Midbrain (tissue), 1 donor: Measurements from ENCODE around the gene RPL14.
A peak's percentile ranks its signal among the peaks of the same experiment; 100 is the strongest.
"Not testable (repeated sequence)": the region's sequence is repeated elsewhere in the genome, so short reads cannot be mapped to it uniquely, and the experiment has no call there.

Experiments used
- DNase-seq: peaks from one replicate; lab custom pipeline; 2025; lab: John Stamatoyannopoulos, UW

RPL14 gene

DNA sequence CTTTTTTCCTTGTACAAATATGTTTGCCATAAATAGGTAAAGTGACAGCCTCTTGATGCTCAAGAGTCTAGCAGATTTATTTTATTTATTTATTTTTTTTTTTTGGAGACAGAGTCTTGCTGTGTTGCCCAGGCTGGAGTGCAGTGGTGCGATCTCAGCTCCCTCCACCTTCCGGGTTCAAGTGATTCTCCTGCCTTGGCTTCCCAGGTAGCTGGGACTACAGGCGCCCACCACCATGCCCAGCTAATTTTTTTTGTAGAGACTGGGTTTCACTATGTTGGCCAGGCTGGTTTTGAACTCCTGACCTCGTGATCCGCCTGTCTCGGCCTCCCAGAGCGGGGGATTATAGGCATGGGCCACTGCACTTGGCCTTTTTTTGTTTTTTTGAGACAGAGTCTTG, 5.7 kb downstream of the RPL14 start:
- not testable (repeated sequence) for DNase-seq

- DNase-seq, result no peak
These were observed 6.4 kb downstream of the RPL14 start for GRCh38 chr3:40463579-40463978.

DNA sequence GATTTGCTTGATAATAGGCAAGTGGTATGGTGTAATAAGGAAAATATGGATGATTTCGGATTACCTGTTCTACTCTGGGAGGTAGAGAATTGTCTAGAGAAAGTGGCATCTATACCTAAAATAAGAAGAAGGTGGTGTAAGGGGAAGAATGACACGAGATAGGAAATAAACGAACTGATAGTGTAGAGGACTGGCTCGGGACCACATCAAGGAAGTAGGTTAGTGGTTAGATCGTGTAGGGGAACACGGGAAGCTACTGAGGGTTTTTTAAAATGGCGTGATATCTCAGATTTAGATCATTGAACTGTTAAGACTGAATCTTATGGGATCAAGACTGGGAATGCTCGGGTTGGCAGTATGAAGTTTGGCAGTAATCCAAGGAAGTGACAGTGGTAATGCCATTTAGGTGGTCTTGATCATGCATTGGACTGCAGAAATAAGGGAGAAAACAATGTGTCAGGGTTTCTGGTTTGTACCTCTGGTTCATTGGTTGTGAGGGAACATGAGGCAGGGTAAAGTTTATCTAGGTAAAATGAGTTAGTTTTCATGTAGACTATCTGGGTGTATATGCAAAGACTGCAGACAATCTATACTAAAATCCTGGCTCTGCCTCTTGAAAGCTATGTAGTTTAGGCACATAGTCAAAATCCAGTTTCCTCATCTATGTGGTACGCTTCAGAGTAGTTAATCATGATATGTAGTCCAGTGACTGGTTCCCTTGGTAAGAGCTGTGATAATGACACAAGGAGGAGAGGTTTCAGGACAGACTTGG, 7.4 kb downstream of the RPL14 start:
- DNase-seq, result no peak

GRCh38 chr3:40465111-40465407, 7.9 kb downstream of the RPL14 start:
- DNase-seq, result no peak

DNA sequence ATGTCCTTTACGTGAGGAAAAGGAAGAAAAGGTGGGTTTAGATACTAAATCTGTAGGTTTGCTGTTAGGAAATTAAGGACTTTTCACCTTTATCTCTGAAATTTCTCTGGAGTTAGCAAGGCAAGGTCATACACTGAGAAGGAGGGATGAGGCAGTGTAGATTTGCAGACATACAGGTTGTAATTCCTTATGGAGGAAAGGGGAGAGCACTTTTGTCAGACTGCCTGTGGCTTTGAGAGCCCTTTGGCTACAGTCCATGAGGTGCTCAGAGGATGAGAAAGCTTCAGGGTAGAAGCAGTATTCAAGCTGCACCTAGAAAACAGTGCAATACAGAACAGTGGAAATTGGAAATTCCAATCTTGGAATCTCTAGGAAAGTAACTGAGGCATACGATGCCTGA, 8.3 kb downstream of the RPL14 start:
- DNase-seq, result no peak

GRCh38 chr3:40468018-40468417, 10.9 kb downstream of the RPL14 start:
- no peak for DNase-seq

- DNase-seq, result no peak
These were observed 13.6 kb downstream of the RPL14 start for GRCh38 chr3:40470701-40471100.

- DNase-seq, result peak; percentile 63
These were observed 19.6 kb downstream of the RPL14 start, which contains the start of gene ZNF619 for GRCh38 chr3:40476478-40477470. Gene ZNF619, plus strand, starts transcription at chr3:40477122. Its CDS starts 858 bp downstream, at chr3:40477980.

DNA sequence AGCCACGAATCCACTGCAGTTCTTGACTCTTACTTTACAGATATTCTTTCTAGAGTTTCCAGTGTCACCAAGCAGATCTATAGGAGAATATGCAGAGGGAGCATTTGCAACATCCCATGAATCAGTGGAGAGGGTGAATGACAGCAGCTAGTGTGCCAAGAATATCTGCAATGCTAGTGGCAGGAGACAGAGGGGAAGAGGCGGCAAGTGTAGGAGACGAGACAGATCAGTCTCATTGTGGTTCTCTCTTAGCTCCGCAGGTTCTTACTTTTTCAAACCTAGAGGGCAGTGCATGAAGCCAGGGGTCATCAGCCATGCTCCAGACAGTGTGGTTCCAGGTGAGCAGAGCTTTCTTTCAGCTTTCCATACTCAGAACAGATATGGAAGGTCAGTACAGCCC, 20.5 kb downstream of the RPL14 start:
- no peak for DNase-seq

GRCh38 chr3:40487172-40487571, 30.0 kb downstream of the RPL14 start:
- DNase-seq, result no peak

GRCh38 chr3:40490916-40491315, 33.8 kb downstream of the RPL14 start:
- no peak for DNase-seq

DNA sequence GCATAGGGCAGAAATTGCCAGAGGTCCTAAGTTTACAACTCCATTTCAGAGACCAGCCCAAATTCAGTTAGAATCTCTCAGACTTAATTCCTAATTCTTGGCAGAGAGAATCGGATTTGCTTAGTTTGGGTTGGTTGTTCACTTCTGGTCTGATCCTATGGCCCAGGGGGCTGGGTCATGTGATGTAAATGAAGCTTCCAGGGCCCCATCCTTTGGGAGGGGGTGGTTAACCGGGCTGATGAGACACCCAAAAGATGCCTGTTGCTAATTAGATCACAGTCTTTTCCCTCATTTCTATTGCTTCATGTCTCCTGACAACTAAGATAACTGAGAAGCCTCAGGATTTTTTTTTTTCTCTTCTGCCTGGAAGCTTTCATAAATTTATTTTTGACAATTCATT, 37.6 kb downstream of the RPL14 start:
- no peak for DNase-seq

GRCh38 chr3:40497288-40497687, 40.1 kb downstream of the RPL14 start:
- no peak for DNase-seq

DNA sequence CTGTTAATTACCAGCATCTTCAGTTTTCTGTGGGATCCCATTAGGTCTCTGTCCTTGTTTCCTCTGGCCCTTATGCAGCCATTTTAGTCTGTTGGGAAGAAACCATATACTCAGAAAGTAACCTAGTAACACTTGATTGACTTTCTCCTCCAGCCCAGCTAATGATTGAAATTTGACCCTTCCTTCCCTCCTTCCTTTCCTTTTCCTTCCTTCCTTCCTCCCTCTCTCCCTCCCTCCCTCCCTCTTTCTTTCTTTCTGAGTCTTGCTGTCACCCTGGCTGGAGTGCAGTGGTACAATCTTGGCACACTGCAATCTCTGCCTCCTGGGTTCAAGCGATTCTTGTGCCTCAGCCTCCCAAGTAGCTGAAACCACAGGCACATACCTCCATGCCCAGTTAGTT, 42.8 kb downstream of the RPL14 start:
- DNase-seq, result no peak

GRCh38 chr3:40502034-40502433, 44.9 kb downstream of the RPL14 start:
- DNase-seq, result no peak

GRCh38 chr3:40504636-40505430, 47.7 kb downstream of the RPL14 start:
- DNase-seq, result no peak

DNA sequence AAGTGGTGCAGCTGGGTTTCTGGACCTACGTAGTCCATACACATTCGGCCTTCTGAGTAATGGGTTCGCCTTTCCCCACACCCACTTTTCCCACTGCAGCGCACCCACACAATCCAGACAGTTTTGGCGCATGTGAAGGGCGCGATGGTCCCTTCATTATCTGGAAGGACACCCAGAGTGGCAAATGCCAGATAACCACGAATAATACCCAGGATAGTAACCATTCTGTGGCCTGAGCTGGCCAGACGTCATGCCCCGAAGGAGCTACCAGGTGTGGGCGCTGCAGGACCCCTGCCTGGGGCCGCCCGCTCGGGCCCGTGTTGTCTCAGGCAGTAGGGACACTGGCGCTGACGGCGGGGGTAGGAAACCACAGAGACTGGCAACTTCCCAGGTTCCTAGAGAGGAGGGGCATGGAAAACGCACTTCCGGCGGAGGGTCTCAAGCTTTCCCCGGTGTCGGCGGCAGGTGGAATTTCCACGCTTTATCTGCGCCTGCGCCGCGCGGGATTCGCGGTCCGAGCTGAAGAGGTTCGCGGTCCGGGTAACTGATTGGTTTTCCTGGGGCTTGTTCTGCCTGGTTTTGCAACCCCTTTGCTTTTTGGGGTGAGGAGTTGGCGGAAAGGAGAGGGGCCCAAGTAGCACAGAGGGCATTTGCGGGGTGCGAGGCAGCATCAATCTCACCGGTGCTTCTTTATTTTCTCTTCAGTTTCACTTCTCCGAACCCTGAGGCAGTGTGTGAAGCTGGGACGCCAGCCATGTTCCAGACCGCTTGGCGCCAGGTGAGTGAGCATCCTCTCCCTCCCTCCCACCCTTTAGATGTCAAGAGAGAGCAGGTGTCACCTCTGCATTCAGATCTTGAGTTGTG, 48.7 kb downstream of the RPL14 start, which contains the start of gene ZNF620:
TSS of gene ZNF620 (plus strand) at position 441 of the 864 bp plus-strand sequence. CDS start at position 755, 314 bp downstream.
- DNase-seq, result peak; percentile 82

DNA sequence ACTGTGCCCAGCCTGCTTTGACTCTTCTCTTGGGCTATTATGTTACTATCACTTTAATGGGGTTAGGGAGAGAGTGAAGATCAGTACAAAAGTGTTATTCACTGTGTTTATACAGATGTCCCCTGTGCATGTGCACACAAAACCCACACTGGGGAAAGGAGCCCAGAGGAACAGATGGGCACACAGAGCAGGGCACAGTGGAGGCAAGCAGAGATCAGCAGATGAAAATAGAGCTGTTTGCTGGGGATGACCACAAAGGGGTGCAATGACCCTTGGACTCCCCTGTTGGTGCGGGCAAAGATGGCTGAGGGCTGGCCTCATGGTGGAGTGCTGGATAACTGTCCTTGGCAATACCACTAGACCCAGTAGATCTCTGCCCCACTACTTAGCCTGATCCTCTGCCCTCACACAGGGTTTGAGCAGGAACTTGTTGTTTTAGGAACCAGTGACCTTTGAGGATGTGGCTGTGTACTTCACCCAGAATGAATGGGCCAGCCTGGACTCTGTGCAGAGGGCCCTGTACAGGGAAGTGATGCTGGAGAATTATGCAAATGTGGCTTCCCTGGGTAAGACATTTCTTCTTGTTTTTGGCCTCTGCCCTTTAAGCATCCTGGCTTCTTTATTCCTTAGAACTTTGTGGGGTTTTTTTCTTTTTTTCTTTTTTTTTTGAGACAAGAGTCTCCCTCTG, 54.0 kb downstream of the RPL14 start:
- no peak for DNase-seq

DNA sequence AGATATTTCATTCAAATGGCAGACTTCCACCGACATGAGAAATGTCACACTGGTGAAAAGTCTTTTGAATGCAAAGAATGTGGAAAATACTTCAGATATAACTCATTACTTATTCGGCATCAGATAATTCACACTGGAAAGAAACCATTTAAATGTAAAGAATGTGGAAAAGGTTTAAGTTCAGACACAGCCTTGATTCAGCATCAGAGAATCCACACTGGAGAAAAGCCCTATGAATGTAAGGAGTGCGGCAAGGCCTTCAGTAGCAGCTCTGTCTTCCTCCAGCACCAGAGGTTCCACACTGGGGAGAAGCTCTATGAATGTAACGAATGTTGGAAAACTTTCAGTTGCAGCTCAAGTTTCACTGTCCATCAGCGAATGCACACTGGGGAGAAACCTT, 59.1 kb downstream of the RPL14 start:
- DNase-seq, result no peak

GRCh38 chr3:40518067-40518466, 60.9 kb downstream of the RPL14 start:
- DNase-seq, result no peak
